HG02840 (cell line): ENCODE measurements around the gene HBS1L.

ENCODE experiments used
- ATAC-seq: cut with Tn5 transposase; IDR thresholded peaks from one replicate; pipeline ENCODE4 v1.9.1; 2021; ENCODE audit warnings: mild to moderate bottlenecking, moderate library complexity, moderate number of reproducible peaks; ENCODE audit not compliant: unreplicated experiment, low FRiP score

Gene HBS1L

GRCh38 chr6:134921721-134922261, 132.8 kb downstream of the HBS1L start:
- no peak for ATAC-seq

GRCh38 chr6:134921276-134921675, 133.3 kb downstream of the HBS1L start:
- no peak for ATAC-seq

- no peak for ATAC-seq
Observed at GRCh38 chr6:134920422-134920821, 134.2 kb downstream of the HBS1L start.

- no peak for ATAC-seq
Observed at GRCh38 chr6:134918418-134918961, 136.1 kb downstream of the HBS1L start.

- ATAC-seq: no peak
Observed at GRCh38 chr6:134911547-134911946, 143.1 kb downstream of the HBS1L start.

- no peak for ATAC-seq
Observed at GRCh38 chr6:134910593-134910935, 144.1 kb downstream of the HBS1L start.
